NCI-H748 (cell line): ENCODE data around the gene ERAP2.
A peak's percentile ranks its signal among the peaks of the same experiment; 100 is the strongest.
"Not testable (repeated sequence)": the region's sequence is repeated elsewhere in the genome, so short reads cannot be mapped to it uniquely, and the experiment has no call there.

Experiments
- DNase-seq: peaks from one replicate; lab custom pipeline; 2025; ENCODE audit not compliant: unreplicated experiment; lab: John Stamatoyannopoulos, UW

ERAP2 gene

GRCh38 chr5:96896806-96897205 lies 20.5 kb downstream of the ERAP2 start:
- no peak for DNase-seq

- no peak for DNase-seq
Measured at GRCh38 chr5:96901384-96901783, 25.1 kb downstream of the ERAP2 start.

GRCh38 chr5:96901841-96902240 lies 25.5 kb downstream of the ERAP2 start:
- DNase-seq: no peak

- no peak for DNase-seq
Measured at GRCh38 chr5:96902876-96903275, 26.6 kb downstream of the ERAP2 start.

- no peak for DNase-seq
Measured at GRCh38 chr5:96903300-96903699, 27.0 kb downstream of the ERAP2 start.

- DNase-seq: no peak
Measured at GRCh38 chr5:96904054-96904931, 28.0 kb downstream of the ERAP2 start.

GRCh38 chr5:96905864-96906263 lies 29.6 kb downstream of the ERAP2 start:
- no peak for DNase-seq

- no peak for DNase-seq
Measured at GRCh38 chr5:96909003-96909402, 32.7 kb downstream of the ERAP2 start.

- no peak for DNase-seq
Measured at GRCh38 chr5:96909435-96909834, 33.1 kb downstream of the ERAP2 start.

- DNase-seq: no peak
Measured at GRCh38 chr5:96911139-96911538, 34.8 kb downstream of the ERAP2 start.

- DNase-seq: no peak
Measured at GRCh38 chr5:96913233-96913632, 36.9 kb downstream of the ERAP2 start.

- DNase-seq: no peak
Measured at GRCh38 chr5:96919754-96920197, 43.5 kb downstream of the ERAP2 start.

- no peak for DNase-seq
Measured at GRCh38 chr5:96920744-96921355, 44.5 kb downstream of the ERAP2 start.

- DNase-seq: no peak
Measured at GRCh38 chr5:96922499-96923244, 46.4 kb downstream of the ERAP2 start.

- peak; percentile 74 for DNase-seq
Measured at GRCh38 chr5:96924016-96924443, 47.7 kb downstream of the ERAP2 start.

- DNase-seq: no peak
Measured at GRCh38 chr5:96926276-96926675, 50.0 kb downstream of the ERAP2 start.

GRCh38 chr5:96927008-96927407 lies 50.7 kb downstream of the ERAP2 start:
- DNase-seq: no peak

- DNase-seq: peak; percentile 13
Measured at GRCh38 chr5:96928931-96929708, 52.8 kb downstream of the ERAP2 start.

GRCh38 chr5:96930058-96930457 lies 53.8 kb downstream of the ERAP2 start:
- DNase-seq: no peak

- no peak for DNase-seq
Measured at GRCh38 chr5:96930589-96930988, 54.3 kb downstream of the ERAP2 start.

- not testable (repeated sequence) for DNase-seq
Measured at GRCh38 chr5:96931037-96931436, 54.7 kb downstream of the ERAP2 start.
